Measurements from ENCODE around the gene CORO1C.

DNA sequence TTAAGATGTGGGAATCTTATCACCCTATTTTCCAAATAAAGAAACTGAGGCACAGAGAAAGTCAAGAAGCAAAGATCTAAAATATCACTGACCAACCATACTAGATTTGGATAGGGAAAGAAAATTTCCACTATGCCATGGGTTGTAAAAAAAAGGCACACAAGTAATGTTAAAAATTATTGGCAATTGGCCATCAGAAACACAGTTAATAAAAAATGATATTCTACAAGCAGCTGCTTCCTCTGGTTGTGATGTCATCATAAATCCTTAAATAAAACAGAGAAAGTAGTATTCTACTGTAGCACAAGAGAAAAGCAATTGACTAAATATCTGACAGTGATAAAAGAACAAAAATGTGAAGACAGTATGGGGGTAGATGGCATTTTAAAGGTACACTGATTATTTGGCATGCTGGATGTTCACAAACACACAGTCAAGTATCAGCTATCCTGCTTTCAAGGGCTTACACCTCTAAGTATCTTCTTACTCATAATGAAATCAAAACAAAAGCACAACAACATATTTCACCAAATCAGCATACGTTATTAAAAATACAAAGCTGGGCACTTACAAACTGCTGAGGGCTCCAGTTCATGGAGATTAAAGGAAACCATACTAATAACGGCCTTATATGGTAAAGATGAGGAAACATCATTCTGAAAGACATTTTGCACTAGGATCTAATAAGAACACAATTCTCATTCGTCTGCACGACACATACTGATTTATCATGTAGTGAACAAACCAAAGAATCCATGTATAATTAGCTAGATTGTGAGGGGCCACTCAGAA is 45.7 kb downstream of the CORO1C start:
- TF ChIP-seq, protein P1, sequence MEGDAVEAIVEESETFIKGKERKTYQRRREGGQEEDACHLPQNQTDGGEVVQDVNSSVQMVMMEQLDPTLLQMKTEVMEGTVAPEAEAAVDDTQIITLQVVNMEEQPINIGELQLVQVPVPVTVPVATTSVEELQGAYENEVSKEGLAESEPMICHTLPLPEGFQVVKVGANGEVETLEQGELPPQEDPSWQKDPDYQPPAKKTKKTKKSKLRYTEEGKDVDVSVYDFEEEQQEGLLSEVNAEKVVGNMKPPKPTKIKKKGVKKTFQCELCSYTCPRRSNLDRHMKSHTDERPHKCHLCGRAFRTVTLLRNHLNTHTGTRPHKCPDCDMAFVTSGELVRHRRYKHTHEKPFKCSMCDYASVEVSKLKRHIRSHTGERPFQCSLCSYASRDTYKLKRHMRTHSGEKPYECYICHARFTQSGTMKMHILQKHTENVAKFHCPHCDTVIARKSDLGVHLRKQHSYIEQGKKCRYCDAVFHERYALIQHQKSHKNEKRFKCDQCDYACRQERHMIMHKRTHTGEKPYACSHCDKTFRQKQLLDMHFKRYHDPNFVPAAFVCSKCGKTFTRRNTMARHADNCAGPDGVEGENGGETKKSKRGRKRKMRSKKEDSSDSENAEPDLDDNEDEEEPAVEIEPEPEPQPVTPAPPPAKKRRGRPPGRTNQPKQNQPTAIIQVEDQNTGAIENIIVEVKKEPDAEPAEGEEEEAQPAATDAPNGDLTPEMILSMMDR (IDR thresholded peaks at IDR 0.05 in 4 of 5, conservative IDR thresholded peaks at IDR 0.05 in 1 of 5): no peak
- no peak for TF ChIP-seq POLR2A (IDR thresholded peaks at IDR 0.05)
